Kidney tubule cell (primary cell): ENCODE results near the gene MBOAT1.
A peak's percentile ranks its signal among the peaks of the same experiment; 100 is the strongest.

Experiments used
- DNase-seq: peaks from one replicate; pipeline ENCODE4 v3.0.0-alpha.2; 2018; ENCODE audit warnings: low spot score

The MBOAT1 gene

GRCh38 chr6:20234136-20234535, 21.9 kb upstream of the MBOAT1 start:
- DNase-seq, result no peak

GRCh38 chr6:20233007-20233730, 20.9 kb upstream of the MBOAT1 start:
- no peak for DNase-seq

GRCh38 chr6:20232188-20232587, 19.9 kb upstream of the MBOAT1 start:
- DNase-seq, result no peak

- no peak for DNase-seq
Observed at GRCh38 chr6:20230401-20231119, 18.3 kb upstream of the MBOAT1 start.

- DNase-seq, result no peak
Observed at GRCh38 chr6:20229881-20230280, 17.6 kb upstream of the MBOAT1 start.

GRCh38 chr6:20227350-20227749, 15.1 kb upstream of the MBOAT1 start:
- DNase-seq, result no peak

- no peak for DNase-seq
Observed at GRCh38 chr6:20223141-20223540, 10.9 kb upstream of the MBOAT1 start.

- no peak for DNase-seq
Observed at GRCh38 chr6:20221421-20221820, 9.2 kb upstream of the MBOAT1 start.

GRCh38 chr6:20220359-20220758, 8.1 kb upstream of the MBOAT1 start:
- no peak for DNase-seq

GRCh38 chr6:20217891-20218290, 5.6 kb upstream of the MBOAT1 start:
- DNase-seq, result no peak

GRCh38 chr6:20217324-20217855, 5.1 kb upstream of the MBOAT1 start:
- DNase-seq, result no peak

GRCh38 chr6:20215310-20215709, 3.0 kb upstream of the MBOAT1 start:
- DNase-seq, result no peak

GRCh38 chr6:20213271-20213798, 1.1 kb upstream of the MBOAT1 start:
- peak; percentile 3 for DNase-seq

- DNase-seq, result no peak
Observed at GRCh38 chr6:20211941-20212391, 303 bp downstream of the MBOAT1 start.

GRCh38 chr6:20211037-20211940, 980 bp downstream of the MBOAT1 start:
- peak; percentile 81 for DNase-seq

- DNase-seq, result no peak
Observed at GRCh38 chr6:20210158-20210557, 2.1 kb downstream of the MBOAT1 start.

GRCh38 chr6:20208687-20209378, 3.4 kb downstream of the MBOAT1 start:
- no peak for DNase-seq

GRCh38 chr6:20207088-20207418, 5.2 kb downstream of the MBOAT1 start:
- DNase-seq, result no peak

GRCh38 chr6:20205722-20206161, 6.5 kb downstream of the MBOAT1 start:
- DNase-seq, result no peak

- DNase-seq, result no peak
Observed at GRCh38 chr6:20204512-20204894, 7.8 kb downstream of the MBOAT1 start.
